Sigmoid colon (tissue), 3 donors: Measurements from ENCODE around the gene STAT4.

Experiments
- POLR2A ChIP-seq, 2 donors: fragments of 450-650 bp; IDR thresholded peaks; one replicate each; pipeline ENCODE4 v1.6.1; 2016; ENCODE audit warnings: antibody characterized with exemption in 2 of 2, mild to moderate bottlenecking in 2 of 2, moderate library complexity in 2 of 2
- TF ChIP-seq, protein P1 (sequence below), 4 experiments: fragments of 450-650 bp in 3 of 4; fragments of 200-600 bp in 1 of 4; IDR thresholded peaks; one replicate each; pipeline ENCODE4 v1.5.1; 2016 to 2019; ENCODE audit warnings: antibody characterized with exemption in 4 of 4, mild to moderate bottlenecking in 3 of 4, moderate library complexity in 2 of 4

GRCh38 chr2:191148281-191148680, 2.5 kb downstream of the STAT4 start:
- TF ChIP-seq, protein P1, sequence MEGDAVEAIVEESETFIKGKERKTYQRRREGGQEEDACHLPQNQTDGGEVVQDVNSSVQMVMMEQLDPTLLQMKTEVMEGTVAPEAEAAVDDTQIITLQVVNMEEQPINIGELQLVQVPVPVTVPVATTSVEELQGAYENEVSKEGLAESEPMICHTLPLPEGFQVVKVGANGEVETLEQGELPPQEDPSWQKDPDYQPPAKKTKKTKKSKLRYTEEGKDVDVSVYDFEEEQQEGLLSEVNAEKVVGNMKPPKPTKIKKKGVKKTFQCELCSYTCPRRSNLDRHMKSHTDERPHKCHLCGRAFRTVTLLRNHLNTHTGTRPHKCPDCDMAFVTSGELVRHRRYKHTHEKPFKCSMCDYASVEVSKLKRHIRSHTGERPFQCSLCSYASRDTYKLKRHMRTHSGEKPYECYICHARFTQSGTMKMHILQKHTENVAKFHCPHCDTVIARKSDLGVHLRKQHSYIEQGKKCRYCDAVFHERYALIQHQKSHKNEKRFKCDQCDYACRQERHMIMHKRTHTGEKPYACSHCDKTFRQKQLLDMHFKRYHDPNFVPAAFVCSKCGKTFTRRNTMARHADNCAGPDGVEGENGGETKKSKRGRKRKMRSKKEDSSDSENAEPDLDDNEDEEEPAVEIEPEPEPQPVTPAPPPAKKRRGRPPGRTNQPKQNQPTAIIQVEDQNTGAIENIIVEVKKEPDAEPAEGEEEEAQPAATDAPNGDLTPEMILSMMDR (IDR thresholded peaks at IDR 0.05) = no peak
- no peak for TF ChIP-seq POLR2A (IDR thresholded peaks at IDR 0.05)
